Colonic mucosa (tissue), 4 donors: ENCODE data around the gene PCDHGB7. TPM values are rescaled to one million over a fixed set of nuclear protein-coding genes. Genes with fewer than 3 reads are reported as not detected.

ENCODE experiments used
- DNase-seq: peaks from one replicate; pipeline ENCODE4 v3.0.0-alpha.2; 2020
- H3K27ac ChIP-seq: fragments of 200-600 bp; one replicate; pipeline ENCODE4 v1.8.0; 2021
- H3K27me3 ChIP-seq: fragments of 200-600 bp; one replicate; pipeline ENCODE4 v1.8.0; 2021
- H3K36me3 ChIP-seq: fragments of 200-600 bp; one replicate; pipeline ENCODE4 v1.8.0; 2021
- H3K4me1 ChIP-seq: fragments of 200-600 bp; one replicate; pipeline ENCODE4 v1.8.0; 2021; ENCODE audit warnings: mild to moderate bottlenecking
- H3K4me3 ChIP-seq: fragments of 200-600 bp; one replicate; pipeline ENCODE4 v1.8.0; 2021
- H3K9ac ChIP-seq, 2 donors: one replicate each; pipeline ENCODE4 v1.7.0; 2013; ENCODE audit warnings: control low read depth in 2 of 2, low read depth in 2 of 2, low read length in 2 of 2
- H3K9me3 ChIP-seq: fragments of 200-600 bp; one replicate; pipeline ENCODE4 v1.8.0; 2021
- intact Hi-C: fragments of 100-400 bp; cut with DNase I; formaldehyde crosslinking; loops from one replicate; pipeline ENCODE4 v1.14.1; 2022
- total RNA-seq, 2 donors: library from RNA; stranded (reverse); fragmentation: NEBNext Ultra II Directional in 1 of 2; extraction: Animal tissue kit (Norgen Biotek cat#: 25700) in 1 of 2; gene quantifications; one replicate each; pipeline ENCODE4 v1.2.1, GENCODE V29; 2021
- TF ChIP-seq, protein P1 (sequence below): fragments of 200-600 bp; IDR thresholded peaks from one replicate; pipeline ENCODE4 v1.8.0; 2022; ENCODE audit warnings: antibody characterized with exemption, mild to moderate bottlenecking
- donor health status: healthy.
- donor health status: DM: no; HTN: no; CAD: no.
- donor health status: DM: no; HTN: no; CAD: no.

Gene PCDHGB7
- total RNA-seq, 2 donors from 2014 or later, result 2.5 to 3.3 TPM

DNA sequence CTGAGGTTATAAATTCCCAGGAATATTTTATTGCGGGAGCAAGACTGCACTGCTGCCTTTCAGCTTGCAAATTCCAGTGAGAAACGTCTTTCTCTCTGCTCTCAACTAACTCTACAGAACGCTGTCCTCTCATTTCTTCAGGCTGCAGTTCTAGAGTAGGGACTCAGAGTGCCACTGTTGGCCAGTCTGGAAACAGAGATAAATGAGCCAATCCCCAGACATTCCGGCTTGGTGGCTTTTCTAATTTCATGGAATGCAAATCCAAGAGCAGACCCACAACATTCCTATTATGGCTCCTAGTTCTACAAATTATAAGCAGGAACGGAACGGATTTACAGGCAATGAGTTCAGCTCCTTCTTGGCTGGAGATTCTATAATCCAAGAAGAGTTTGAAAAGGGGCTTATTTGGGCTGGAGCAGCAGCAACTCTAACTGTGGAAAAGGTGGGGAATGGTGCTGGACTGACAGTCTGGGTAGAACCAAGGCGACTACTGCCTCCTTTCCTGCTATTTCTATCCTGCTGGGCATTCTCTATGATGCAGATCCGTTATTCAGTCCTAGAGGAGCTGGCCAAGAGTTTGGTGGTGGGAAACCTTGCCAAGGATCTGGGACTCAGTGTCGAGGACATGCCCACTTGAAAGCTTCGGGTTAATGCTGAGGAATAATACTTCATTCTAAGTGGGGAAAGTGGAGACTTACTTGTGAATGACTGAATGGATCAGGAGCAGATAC, 22.1 kb downstream of the PCDHGB7 start:
- DNase-seq, result no peak
- Histone ChIP-seq H3K27ac (no peak overlapping the region), H3K9ac (no peak overlapping the region), H3K4me3 (no peak overlapping the region), H3K9me3 (no peaks in the 10 kb centered on the region), H3K27me3 (no peaks in the 10 kb centered on the region), H3K4me1 (no peaks in the 10 kb centered on the region), H3K36me3 (no peaks in the 10 kb centered on the region)
- TF ChIP-seq, protein P1, sequence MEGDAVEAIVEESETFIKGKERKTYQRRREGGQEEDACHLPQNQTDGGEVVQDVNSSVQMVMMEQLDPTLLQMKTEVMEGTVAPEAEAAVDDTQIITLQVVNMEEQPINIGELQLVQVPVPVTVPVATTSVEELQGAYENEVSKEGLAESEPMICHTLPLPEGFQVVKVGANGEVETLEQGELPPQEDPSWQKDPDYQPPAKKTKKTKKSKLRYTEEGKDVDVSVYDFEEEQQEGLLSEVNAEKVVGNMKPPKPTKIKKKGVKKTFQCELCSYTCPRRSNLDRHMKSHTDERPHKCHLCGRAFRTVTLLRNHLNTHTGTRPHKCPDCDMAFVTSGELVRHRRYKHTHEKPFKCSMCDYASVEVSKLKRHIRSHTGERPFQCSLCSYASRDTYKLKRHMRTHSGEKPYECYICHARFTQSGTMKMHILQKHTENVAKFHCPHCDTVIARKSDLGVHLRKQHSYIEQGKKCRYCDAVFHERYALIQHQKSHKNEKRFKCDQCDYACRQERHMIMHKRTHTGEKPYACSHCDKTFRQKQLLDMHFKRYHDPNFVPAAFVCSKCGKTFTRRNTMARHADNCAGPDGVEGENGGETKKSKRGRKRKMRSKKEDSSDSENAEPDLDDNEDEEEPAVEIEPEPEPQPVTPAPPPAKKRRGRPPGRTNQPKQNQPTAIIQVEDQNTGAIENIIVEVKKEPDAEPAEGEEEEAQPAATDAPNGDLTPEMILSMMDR, result no peak
- intact Hi-C loops, result no loop called here

DNA sequence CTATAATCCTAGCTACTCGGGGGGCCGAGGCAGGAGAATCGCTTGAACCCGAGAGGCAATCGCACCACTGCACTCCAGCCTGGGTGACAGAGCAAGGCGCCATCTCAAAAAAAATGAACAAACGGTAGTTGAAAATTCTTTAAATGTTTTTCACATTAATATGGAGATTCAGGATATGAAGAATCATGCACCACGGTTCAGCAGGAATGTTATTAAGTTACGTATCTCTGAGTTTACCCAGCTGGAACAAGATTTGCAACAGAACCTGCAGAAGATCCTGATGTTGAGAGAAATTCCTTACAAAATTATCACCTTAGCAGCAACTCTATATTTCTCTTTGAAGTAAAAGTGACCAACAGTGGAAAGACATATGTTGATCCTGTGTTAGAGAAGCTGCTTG, 22.9 kb downstream of the PCDHGB7 start:
- DNase-seq, result no peak
- Histone ChIP-seq H3K4me1 (no peaks in the 10 kb centered on the region), H3K27me3 (no peaks in the 10 kb centered on the region), H3K9me3 (no peaks in the 10 kb centered on the region), H3K36me3 (no peaks in the 10 kb centered on the region), H3K4me3 (no peak overlapping the region), H3K9ac (no peak overlapping the region), H3K27ac (no peak overlapping the region)
- TF ChIP-seq, protein P1, result no peak
- intact Hi-C loops, result no loop called here

DNA sequence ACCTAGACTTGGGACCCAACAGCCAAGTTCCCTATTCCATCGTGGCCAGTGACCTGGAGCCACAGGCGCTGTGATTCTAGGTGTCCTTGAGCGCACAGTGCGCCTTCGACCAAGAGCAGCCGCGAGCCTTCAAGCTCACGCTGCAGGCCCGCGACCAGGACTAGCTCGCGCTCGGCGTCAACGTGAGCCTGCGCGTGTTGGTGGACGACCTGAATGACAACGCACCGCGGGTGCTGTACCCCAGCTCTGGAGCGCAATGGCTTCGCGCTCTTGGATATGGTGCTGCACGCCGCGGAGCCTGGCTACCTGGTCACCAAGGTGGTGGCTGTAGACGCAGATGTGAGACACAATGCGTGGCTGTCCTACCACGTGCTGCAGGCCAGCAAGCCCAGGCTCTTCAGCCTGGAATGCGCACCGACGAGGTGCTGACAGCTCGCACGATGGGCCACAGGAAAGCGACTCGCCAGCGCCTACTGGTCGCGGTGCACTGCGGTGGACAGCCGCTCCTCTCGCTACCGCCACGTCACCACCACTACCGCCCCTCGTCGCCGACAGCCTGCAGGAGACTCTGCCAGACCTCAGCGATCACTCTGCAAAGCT, 24.2 kb downstream of the PCDHGB7 start:
- intact Hi-C loops, result no loop called here
- no peaks in the 10 kb centered on the region for H3K27me3 ChIP-seq
- H3K27ac ChIP-seq, result no peak overlapping the region
- H3K9ac ChIP-seq, result no peak overlapping the region
- no peak overlapping the region for H3K4me3 ChIP-seq
- no peak for DNase-seq
- no peaks in the 10 kb centered on the region for H3K36me3 ChIP-seq
- H3K4me1 ChIP-seq, result no peaks in the 10 kb centered on the region
- no peaks in the 10 kb centered on the region for H3K9me3 ChIP-seq
- TF ChIP-seq, protein P1, result no peak

DNA sequence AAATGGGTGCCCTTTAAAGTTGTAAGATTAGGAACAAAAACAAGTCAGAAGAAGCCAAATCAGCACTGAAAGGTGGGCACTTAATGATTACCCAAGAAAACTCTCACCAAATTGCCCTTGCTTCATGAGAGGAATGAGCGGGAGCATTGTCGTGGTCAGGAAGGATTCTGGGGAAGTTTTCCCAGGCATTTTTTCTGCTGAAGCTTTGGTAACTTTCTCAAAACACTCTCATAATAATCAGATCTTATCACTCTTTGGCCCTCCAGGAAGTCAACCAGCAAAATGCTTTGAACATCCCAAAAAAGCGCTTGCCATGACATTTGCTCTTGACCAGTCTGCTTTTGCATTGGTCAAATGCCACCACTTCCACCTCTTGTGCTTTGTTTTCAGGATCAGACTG, 47.9 kb downstream of the PCDHGB7 start:
- H3K9ac ChIP-seq, result no peak overlapping the region
- no peak for DNase-seq
- H3K9me3 ChIP-seq, result no peaks in the 10 kb centered on the region
- H3K27me3 ChIP-seq, result no peaks in the 10 kb centered on the region
- no peaks in the 10 kb centered on the region for H3K36me3 ChIP-seq
- no peaks in the 10 kb centered on the region for H3K4me1 ChIP-seq
- H3K4me3 ChIP-seq, result no peak overlapping the region
- intact Hi-C loops, result no loop called here
- TF ChIP-seq, protein P1, result no peak
- H3K27ac ChIP-seq, result no peak overlapping the region

Other genes starting within 250 kb of the PCDHGB7 start
- under 1 TPM; 0.15 to 0.40 TPM for gene PCDHB7, start 245.0 kb upstream of the PCDHGB7 start, total RNA-seq
- under 1 TPM; 0.25 to 0.40 TPM for gene PCDHB8, start 239.9 kb upstream of the PCDHGB7 start, total RNA-seq
- under 1 TPM; 0.17 to 0.53 TPM for gene PCDHB16, start 235.3 kb upstream of the PCDHGB7 start, total RNA-seq
- under 1 TPM; 0.47 to 0.53 TPM for gene PCDHB9, start 230.5 kb upstream of the PCDHGB7 start, total RNA-seq
- 1 to 10 TPM in 1 of 2 donors, under 1 TPM in 1; 0.17 to 1.1 TPM for gene PCDHB10, start 225.3 kb upstream of the PCDHGB7 start, total RNA-seq
- gene PCDHB11, start 218.1 kb upstream of the PCDHGB7 start, total RNA-seq, result 1 to 10 TPM in 1 of 2 donors, under 1 TPM in 1; 0.59 to 2.2 TPM
- gene PCDHB12, start 209.0 kb upstream of the PCDHGB7 start, total RNA-seq, result under 1 TPM; 0.40 to 0.56 TPM
- 1 to 10 TPM in 1 of 2 donors, under 1 TPM in 1; 0.40 to 1.3 TPM for gene PCDHB13, start 203.8 kb upstream of the PCDHGB7 start, total RNA-seq
- 1 to 10 TPM in 1 of 2 donors, under 1 TPM in 1; 0.62 to 1.8 TPM for gene PCDHB14, start 194.3 kb upstream of the PCDHGB7 start, total RNA-seq
- 1 to 10 TPM in 1 of 2 donors, under 1 TPM in 1; 0.27 to 1.8 TPM for gene PCDHB15, start 172.3 kb upstream of the PCDHGB7 start, total RNA-seq
- gene SLC25A2, start 113.6 kb upstream of the PCDHGB7 start, total RNA-seq, result 1 to 10 TPM in 1 of 2 donors, under 1 TPM in 1; 0.21 to 1.1 TPM
- gene TAF7, start 96.9 kb upstream of the PCDHGB7 start, total RNA-seq, result 10 to 100 TPM; 49.3 to 70.2 TPM
- under 1 TPM; 0.10 to 0.37 TPM for gene PCDHGA1, start 87.2 kb upstream of the PCDHGB7 start, total RNA-seq
- under 1 TPM; 0.22 to 0.50 TPM for gene PCDHGA2, start 78.9 kb upstream of the PCDHGB7 start, total RNA-seq
- gene PCDHGA3, start 73.8 kb upstream of the PCDHGB7 start, total RNA-seq, result under 1 TPM; 0.10 to 0.21 TPM
- 1 to 10 TPM in 1 of 2 donors, under 1 TPM in 1; 0.15 to 1.7 TPM for gene PCDHGB1, start 67.6 kb upstream of the PCDHGB7 start, total RNA-seq
- gene PCDHGA4, start 62.7 kb upstream of the PCDHGB7 start, total RNA-seq, result 1 to 10 TPM in 1 of 2 donors, under 1 TPM in 1; 0.20 to 1.4 TPM
- gene PCDHGB2, start 57.7 kb upstream of the PCDHGB7 start, total RNA-seq, result 1 to 10 TPM in 1 of 2 donors, under 1 TPM in 1; 0.47 to 1.8 TPM
- gene PCDHGA5, start 53.5 kb upstream of the PCDHGB7 start, total RNA-seq, result 1 to 10 TPM in 1 of 2 donors, under 1 TPM in 1; 0.52 to 1.1 TPM
- 1 to 10 TPM in 1 of 2 donors, under 1 TPM in 1; 0.57 to 1.1 TPM for gene PCDHGB3, start 47.4 kb upstream of the PCDHGB7 start, total RNA-seq
- gene PCDHGA6, start 43.8 kb upstream of the PCDHGB7 start, total RNA-seq, result 1 to 10 TPM in 1 of 2 donors, under 1 TPM in 1; 0.82 to 1.5 TPM
- gene PCDHGA7, start 34.9 kb upstream of the PCDHGB7 start, total RNA-seq, result 1 to 10 TPM in 1 of 2 donors, under 1 TPM in 1; 0.59 to 1.0 TPM
- under 1 TPM; 0.69 to 0.96 TPM for gene PCDHGB4, start 30.0 kb upstream of the PCDHGB7 start, total RNA-seq
- gene PCDHGA8, start 25.0 kb upstream of the PCDHGB7 start, total RNA-seq, result under 1 TPM; 0.17 to 0.48 TPM
- 1 to 10 TPM; 2.1 to 3.1 TPM for gene PCDHGB5, start 19.7 kb upstream of the PCDHGB7 start, total RNA-seq
- gene PCDHGA9, start 14.9 kb upstream of the PCDHGB7 start, total RNA-seq, result 1 to 10 TPM; 1.1 to 2.2 TPM
- gene PCDHGB6, start 9.7 kb upstream of the PCDHGB7 start, total RNA-seq, result 1 to 10 TPM; 1.0 to 1.8 TPM
- gene PCDHGA10, start 4.7 kb upstream of the PCDHGB7 start, total RNA-seq, result 1 to 10 TPM; 2.7 to 4.7 TPM
- 1 to 10 TPM; 1.3 to 1.6 TPM for gene PCDHGA11, start 3.4 kb downstream of the PCDHGB7 start, total RNA-seq
- gene PCDHGA12, start 12.8 kb downstream of the PCDHGB7 start, total RNA-seq, result 1 to 10 TPM; 1.0 to 1.5 TPM
- gene PCDHGC3, start 58.3 kb downstream of the PCDHGB7 start, total RNA-seq, result 10 to 100 TPM; 13.1 to 22.2 TPM
- gene PCDHGC4, start 67.4 kb downstream of the PCDHGB7 start, total RNA-seq, result under 1 TPM; 0.35 to 0.64 TPM
- gene PCDHGC5, start 71.4 kb downstream of the PCDHGB7 start, total RNA-seq, result under 1 TPM; 0.32 to 0.64 TPM
- 100 to 1,000 TPM; 113 to 143 TPM for gene DIAPH1, start 201.3 kb downstream of the PCDHGB7 start, total RNA-seq
- 10 to 100 TPM; 36.6 to 44.0 TPM for gene HDAC3, start 219.2 kb downstream of the PCDHGB7 start, total RNA-seq
- 1 to 10 TPM; 2.1 to 6.7 TPM for gene RELL2, start 219.3 kb downstream of the PCDHGB7 start, total RNA-seq
- gene FCHSD1, start 233.7 kb downstream of the PCDHGB7 start, total RNA-seq, result 10 to 100 TPM; 14.1 to 15.4 TPM